ENCODE data around the gene ATP6V0E1.
"Not testable (repeated sequence)": the region's sequence is repeated elsewhere in the genome, so short reads cannot be mapped to it uniquely, and the experiment has no call there.

The ATP6V0E1 gene

DNA sequence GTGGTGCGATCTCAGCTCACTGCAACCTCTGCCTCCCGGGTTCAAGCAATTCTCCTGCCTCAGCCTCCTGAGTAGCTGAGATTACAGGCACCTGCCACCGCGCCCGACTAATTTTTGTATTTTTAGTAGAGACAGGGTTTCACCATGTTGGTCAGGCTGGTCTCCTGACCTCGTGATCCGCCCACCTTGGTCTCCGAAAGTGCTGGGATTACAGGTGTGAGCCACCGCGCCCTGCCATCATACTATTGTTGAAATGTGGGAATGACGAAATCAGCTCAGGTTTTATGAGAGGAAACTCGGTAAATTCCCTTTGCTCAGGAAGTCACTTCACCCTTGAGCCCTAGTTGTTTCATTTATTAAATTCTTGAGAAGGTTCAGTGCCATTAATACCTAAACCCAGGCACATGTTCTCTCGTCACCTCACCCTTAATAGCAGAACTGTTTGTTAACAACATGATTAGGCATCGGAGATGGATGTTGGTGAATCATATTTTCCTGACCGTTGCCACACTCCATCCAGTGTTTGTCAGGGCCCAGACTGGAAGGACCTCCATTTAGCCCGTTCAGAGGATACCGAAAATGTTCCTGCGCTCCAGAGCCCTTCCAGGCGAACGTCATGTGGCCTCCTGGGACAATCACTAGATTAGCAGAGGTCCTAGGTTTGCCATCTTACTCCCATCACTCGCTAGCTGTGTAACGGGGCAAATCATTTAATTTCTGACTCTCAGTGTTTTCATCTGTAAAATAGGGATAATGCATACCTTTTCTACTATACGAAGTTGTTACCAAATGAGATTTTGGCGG is 52.5 kb downstream of the ATP6V0E1 start:
- no peak for DNase-seq (ENCODE audit: low read depth in 2 of 2)

DNA sequence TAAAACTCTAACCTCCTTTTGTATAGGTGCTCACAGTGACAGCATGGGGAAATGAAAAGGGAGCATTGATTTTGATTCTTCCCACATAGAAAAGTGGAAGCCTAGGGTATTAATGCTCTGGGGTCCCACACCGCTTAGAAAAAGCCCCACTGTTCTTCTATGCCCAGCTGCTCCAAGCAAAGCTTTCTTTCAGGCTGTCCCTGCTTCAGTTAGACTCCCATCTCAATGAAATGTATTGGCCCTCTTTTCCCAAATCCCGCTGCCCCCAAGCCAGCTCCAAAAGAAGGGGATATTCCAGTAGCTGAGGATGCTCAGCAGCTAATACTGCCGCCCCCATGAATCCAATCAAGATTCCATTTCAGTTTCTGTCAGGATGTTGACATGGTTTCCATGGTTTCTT is 55.6 kb downstream of the ATP6V0E1 start:
- DNase-seq (ENCODE audit: low read depth in 2 of 2): no peak

DNA sequence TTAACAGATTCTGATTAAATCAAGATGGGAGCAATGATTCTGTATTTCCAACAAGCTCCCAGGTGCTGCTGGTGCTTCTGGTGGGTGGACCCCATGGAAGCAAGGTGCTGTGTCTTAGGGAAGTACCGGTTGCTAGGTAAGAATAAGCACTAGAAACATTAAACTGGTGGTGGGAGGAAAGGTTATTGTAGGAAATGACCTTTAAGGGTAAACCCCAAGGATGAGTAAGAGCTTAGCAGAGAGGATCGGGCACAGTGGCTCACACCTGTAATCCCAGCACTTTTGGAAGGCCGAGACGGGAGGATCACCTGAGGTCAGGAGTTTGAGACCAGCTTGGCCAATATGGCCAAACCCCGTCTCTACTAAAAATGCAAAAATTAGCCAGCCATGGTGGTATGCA is 56.4 kb downstream of the ATP6V0E1 start:
- no peak for DNase-seq (ENCODE audit: low read depth in 2 of 2)

DNA sequence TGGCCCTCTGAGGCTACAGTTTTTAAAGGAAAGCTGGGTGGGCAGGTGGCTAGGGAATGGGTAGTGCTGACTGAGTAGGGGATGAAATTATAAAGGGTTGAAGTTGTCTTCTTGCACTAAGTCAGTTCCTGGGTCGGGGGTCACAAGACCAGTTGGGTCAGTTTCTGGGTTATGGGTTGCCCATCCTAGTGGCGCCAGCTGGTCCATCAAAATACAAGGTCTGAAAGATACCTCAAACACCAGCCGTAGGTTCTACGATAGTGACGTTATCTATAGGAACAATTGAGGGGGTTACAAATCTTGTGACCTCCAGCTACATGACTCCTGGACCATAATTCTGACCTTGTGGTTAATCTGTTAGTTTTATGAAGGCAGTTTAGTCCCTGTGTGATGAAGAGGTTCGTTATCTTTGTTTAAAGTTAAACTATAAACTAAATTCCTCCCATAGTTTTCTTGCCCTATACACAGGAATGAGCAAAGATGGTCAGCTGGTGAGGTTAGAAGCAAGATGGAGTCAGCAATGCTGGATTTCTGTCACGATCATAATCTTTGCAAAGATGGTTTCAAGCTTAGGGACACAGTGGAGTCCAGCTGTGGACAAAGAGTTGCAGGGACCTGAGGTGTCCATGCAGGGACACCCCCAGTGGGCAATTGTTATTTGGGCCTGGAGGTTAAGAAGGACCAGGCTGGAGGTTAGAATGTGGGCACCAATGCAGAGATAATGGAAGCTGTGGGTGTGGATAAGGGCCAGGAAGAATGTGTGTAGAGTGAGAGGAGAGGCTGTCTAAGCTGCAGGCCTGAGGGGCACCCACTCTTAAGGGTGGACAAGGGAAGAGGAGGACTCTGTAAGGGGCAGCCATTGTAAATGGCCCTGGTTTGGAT is 58.6 kb downstream of the ATP6V0E1 start:
- DNase-seq (ENCODE audit: low read depth in 2 of 2): no peak

DNA sequence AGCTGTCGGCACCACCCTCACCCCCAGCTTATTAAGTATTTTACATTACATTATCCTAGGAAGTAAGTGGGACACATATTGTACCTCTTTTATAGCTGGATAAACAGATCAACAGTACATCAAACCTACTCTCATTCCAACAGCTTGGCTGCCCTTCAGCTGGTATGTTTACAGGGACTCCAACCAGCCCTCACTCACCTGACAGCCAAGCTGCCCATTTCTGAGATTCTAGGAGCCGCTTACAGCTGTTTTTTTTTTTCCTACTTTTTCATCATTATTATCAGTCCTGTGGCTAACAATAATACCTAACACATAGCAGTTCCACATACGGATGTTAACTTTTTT is 59.2 kb downstream of the ATP6V0E1 start:
- no peak for DNase-seq (ENCODE audit: low read depth in 2 of 2)

DNA sequence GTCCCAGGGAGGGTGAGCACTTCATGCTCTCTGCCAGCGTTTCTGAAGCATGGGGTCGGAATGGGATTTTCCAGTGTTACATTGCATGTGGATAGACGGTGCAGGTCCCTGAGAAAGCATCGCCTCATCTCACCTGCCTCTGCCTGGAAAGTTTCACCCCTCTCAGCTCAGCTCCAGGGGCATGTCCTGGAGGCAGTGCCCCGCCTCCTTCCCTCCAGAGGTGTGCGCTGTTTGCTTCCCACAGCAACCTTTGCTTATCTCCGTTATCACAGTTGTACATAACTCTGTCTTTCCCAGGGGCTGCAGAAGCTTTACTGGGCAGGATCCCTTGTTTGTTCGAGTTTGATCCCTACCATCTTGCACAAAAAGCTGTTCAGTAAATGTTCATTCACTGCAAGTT is 61.9 kb downstream of the ATP6V0E1 start:
- DNase-seq (ENCODE audit: low read depth in 2 of 2): no peak

DNA sequence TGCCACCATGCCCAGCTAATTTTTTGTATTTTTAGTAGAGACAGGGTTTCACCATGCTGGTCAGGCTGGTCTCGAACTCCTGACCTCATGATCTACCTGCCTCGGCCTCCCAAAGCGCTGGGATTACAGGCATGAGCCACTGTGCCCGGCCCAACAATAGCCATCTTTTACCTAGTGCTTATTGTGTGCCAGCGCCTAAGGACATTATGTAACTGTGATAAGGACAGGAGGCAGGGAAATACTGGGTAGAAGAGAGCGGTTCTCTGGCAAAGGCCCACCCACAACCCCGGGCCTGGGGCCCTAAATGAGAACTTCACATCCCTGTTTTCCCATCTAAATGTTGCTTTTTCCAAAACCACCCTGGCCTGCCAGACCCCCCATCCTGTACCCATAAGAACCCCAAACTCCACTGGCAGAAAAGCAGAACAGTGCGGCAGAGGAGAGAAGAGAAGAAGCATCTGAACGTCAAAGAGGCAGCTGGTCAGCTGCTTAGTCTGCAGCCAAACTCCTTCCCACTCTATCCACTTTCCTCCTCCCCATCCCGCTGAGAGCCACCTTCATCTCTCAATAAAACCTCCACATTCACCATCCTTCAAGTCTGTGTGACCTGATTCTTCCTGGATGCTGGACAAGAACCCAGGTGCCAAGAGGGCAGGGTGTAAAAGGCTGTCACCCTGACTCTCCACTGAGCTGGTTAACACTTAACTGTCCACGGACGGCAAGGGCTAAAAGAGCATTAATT is 63.7 kb downstream of the ATP6V0E1 start:
- DNase-seq (ENCODE audit: low read depth in 2 of 2): not testable (repeated sequence)

DNA sequence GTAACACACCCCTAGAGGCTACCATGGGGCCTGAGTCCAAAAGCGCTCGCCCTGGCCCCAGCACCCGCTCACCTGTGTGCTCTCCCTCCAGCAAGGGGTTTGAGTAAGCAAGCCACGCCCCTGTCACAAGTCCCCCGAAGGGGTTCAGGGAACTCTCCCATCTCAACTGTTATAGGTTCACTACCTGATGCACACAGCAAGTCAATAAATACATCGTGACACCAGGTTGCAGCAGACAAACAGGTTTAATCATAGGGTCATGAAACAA is 64.2 kb downstream of the ATP6V0E1 start:
- DNase-seq (ENCODE audit: low read depth in 2 of 2): no peak

DNA sequence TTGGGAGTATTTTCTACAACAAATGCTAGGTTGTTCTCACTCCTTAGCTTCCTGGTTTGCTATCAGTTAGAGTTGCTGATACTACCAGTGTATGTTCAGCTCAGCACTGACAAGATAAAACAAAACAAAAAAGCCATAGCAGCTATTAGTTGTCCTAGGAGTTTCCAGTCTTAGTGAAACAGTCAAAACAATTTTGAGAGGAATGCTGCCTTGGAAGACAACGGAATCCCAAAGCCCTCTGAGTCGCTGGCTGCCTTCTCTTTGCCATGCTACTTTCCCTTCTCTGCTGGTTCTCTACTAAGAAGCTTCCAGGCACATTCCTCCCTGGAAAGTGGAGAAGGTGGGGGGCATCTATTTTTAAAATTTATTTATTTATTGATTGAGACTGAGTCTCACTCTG is 67.2 kb downstream of the ATP6V0E1 start:
- no peak for DNase-seq (ENCODE audit: low read depth in 2 of 2)

DNA sequence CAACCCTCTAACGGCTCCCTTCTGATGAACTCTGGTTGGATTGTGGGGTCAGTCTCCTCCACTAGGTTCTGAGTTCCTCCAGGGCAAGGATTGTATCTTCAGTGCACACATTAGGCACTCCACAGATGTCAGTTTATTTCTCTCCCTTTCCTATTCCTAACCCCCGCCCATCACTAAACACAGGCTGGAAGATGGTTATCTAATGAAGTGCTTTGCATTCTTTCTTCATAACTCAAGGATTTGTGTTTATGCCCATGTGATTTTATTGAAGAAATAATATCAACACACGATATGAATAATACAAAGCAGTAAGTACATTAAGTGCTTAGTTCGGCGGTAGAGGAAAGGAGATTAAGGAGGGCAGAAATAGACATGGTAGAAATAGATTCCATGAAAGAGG is 68.2 kb downstream of the ATP6V0E1 start:
- DNase-seq (ENCODE audit: low read depth in 2 of 2): no peak

DNA sequence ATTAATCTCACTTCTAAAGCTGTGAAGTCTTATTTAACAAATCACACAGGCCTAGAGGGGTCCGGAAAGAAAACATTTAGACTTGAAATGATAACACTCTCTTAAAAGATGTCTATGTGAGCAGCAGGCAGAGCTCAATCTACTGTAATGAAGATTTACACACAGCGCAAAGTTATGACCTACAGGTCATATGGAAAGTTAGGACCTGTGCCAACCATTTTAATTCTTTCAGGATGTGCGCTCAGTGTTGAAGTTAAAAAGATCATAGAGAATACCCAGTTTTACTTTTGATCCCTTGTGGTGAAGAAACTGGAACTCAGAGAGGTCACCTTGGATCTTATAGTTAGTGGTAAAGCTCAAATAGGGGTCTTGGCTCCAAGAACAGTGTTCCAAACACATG is 69.5 kb downstream of the ATP6V0E1 start:
- no peak for DNase-seq (ENCODE audit: low read depth in 2 of 2)

DNA sequence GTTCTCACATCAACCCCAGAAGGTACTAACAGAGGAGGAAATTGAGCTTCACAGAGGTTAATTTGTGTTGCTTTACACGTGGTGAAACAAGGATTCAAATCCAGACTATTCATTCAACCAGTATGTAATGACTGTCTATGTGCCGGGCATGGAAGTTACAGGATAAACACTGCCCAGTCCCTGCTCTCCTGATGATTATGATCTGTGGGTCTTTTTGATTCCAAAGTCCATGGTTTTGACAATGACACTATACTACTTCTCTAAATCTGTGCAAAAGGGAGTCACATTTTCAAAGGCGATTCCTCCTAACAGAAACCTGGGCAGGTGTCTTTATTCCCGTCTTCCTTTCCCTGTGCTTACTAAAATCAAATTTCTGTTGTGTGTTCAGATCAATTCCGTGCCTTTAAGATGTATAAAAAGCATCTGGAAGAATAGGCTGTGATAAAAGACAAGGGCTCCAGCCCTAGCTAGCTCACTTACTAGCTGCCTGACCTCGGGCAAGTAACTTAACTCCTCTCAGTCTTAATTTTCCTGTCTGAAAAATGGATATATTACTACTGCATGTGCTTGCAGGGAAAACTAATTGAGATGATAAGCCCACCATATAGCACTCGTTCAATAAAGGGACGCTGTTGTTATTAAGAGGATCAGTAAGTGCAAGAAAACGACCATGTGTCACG is 71.6 kb downstream of the ATP6V0E1 start:
- DNase-seq (ENCODE audit: low read depth in 2 of 2): no peak

DNA sequence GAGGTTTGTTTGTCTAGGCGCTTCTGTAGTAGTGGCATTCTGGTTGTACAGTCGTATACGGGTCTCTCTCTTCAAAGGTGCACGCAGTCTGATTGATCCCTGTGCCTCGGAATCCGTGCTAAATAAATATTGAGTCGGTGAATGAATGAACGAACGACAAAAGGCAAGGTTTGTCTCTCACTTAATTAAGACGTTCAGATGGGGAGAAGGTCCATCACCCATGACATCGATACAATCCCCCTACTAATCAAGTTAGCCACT is 72.1 kb downstream of the ATP6V0E1 start:
- DNase-seq (ENCODE audit: low read depth in 2 of 2): no peak

DNA sequence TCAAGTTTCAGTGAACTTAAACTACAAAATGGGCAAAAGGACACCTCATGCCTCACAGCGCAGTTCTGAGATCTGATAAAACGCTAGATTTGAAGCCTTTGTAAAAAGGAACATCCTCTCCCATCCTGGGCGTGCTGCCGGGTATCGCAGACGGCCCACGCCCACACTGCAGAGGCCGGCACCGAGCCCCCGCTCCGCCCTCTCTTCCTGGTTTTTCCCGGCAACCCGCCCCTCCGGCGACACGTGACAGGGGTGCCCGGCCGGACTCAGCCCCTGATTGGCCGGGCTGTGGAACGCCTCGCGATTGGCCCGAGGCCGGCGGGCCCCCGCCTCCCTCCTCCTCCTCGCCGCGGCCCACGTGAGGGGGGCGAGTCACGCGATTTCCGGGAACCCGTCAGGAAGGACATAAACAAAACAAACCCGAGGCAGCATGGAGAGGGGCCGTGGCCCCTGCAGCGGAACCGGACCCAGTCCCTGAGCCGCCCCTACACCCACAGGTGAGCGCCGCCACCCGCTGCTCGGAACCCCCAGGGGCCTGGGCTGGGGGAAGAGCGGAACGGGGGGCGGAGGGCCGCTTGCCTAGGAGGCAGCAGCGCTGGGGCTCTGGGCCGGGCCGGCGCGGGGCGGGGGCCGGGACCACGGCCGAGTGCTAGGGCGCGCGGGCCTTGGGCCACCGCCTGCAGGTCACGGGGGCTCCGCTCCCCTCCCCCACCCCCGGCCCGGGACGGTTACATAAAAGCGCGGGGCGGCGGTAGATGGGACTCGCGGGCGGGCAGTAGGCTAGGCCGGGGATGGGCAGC is 72.6 kb downstream of the ATP6V0E1 start, which contains the start of gene CREBRF:
Gene CREBRF (plus strand): TSS at position 370 of the 800 bp plus-strand sequence. CDS start 24,424 bp downstream, outside the sequence.
- DNase-seq (ENCODE audit: low read depth in 2 of 2): peak; percentile 97

DNA sequence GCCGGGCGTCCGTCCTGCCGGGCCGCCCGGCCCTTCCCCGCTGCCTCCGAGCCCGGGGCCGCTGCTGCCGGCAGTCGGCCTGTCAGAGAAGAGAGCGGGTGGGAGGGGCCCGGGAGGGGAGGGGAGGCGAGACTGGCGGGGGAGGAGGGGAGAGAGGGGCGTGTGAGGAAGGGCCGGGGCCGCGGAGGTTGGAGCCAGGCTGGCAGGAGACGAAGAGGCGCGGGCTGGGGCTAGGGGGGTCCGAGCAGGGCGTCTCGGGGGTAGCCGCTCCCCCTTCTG is 73.2 kb downstream of the ATP6V0E1 start:
- DNase-seq (ENCODE audit: low read depth in 2 of 2): no peak

DNA sequence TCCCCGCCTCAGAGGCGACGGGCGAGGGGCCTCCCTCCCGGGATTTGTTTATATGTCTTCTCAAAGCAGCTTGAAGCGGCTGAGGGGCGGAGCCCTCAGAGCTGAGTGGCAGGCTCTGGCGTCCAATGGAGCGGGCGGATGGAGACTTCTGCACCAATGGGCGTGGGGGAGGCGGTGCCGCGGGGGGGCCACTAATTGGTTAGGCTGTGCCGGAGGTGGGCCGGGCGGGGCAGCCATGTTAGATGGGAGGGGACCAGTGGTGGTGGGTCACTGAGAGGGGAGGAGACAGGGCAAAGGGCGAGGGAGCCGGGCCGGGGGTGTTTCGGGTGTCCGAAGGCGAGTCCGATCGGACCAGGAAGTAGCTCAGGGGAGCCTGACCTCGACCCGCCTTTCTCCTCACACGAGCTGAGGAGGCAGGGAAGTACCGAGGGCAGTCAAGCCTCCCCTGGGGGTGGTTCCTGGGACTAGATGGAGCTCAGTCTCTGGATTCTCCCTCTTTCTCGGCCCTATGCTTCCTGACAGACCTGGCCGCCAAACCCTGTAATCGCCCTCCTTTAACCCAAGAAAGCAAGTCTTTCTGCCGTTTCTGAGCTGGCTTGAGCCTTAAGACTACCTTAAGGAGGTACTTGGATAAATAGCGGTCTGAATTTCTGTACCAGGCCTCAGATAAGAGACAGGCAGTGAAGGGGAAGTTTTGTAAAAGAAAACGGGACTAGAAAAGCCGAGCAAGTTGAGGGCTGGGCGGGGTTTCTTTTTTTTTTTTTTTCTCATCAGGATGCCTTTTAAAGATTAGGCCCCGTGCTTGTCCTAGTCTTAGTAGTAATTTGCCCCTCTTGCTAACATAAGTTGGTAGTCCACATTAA is 73.7 kb downstream of the ATP6V0E1 start:
- peak; percentile 94 to 97 for DNase-seq (ENCODE audit: low read depth in 2 of 2)

DNA sequence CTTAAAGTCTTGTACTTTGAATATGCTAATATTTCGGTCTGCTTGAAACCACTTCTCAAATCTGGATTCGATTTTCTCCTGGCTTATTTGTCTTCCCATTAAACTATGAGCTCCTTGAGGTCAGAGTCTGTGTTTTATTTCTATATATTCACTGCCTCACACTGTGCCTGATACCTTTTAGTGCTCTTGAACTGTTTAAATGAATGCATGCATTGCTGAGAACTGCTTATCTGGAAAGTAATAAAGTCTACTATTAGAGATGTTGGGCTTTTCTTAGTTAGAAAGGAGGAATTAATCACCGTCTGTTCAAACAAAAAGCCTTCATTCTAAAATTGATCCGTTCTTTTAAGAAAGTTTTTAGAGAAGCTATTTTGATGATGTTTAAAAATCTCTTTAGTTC is 78.6 kb downstream of the ATP6V0E1 start:
- no peak for DNase-seq (ENCODE audit: low read depth in 2 of 2)

DNA sequence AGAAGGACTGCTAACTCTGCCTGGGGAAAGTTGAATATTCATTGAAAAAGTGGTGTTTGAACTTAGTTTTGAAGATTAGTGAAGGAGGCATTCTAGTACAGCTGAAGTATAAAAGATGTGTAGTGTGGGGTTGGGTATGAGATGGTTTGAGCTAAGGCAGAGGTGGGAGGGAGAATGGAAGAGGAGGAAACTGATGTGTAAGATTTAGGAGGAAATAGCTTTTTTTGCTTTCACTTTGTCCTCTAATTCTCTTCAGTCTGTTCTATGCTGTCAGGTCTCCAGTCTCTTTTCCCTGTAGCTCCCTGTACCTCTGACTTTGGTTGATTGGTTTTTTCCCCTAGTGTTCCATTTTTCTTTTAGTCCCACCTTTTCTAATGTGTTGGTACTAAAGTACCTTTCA is 81.6 kb downstream of the ATP6V0E1 start:
- no peak for DNase-seq (ENCODE audit: low read depth in 2 of 2)

DNA sequence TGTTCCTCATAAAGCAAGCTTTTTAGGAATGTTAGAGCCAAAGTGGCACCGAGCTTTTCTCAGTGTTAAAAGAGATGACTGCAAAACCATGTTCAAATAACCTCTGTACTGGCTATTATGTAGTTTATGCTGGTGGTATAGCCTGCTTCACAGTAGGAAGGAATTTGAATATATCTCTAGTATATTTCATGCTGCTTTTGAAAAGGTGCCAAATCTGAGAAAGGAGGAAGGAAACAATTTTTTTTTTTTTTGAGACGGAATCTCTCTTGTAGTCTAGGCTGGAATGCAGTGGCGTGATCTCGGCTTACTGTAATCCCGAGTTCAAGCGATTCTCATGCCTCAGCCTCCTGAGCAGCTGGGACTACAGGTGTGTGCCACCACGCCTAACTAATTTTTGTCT is 86.1 kb downstream of the ATP6V0E1 start:
- no peak for DNase-seq (ENCODE audit: low read depth in 2 of 2)

DNA sequence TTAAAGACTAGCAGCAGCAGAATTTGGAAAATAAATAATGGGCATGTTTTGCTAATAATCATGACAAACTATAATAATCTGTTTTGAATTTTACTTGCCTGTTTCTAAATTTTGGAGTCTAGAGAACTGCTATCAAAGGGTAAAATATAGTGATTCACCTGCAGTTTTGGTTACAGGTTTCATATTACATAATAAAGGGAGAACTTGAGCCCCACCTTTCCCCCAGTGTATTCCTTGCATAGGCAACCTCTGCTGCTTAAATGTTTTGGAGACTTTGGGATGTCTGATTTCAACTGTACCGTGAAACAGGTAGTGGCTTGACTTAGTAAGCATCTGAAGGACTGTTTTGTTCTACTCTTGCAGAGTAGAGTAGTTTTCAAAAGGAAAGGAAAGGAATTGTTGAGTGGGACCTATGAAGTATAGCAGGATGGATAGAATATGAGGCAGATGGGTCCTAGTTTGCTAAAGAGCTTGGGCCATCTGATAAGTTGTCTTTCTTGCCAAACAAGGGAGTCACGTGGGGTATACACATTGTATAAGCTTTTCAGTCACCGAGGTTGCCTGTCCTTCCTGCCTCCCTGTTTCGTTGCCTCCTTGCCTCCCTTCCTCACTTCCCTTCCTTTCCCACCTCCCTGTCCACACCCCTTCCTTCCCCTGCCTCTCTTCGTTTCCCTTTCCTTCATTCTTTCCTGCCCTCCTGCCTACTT is 91.7 kb downstream of the ATP6V0E1 start:
- no peak for DNase-seq (ENCODE audit: low read depth in 2 of 2)
